Renal cortical epithelial cell (primary cell): ENCODE results near the gene NCAPG2. TPM values are rescaled to one million over a fixed set of nuclear protein-coding genes. Genes with fewer than 3 reads are reported as not detected.
A peak's percentile ranks its signal among the peaks of the same experiment; 100 is the strongest.

Experiments used
- DNase-seq: peaks from one replicate; pipeline ENCODE4 v3.0.0-alpha.2; 2011; ENCODE audit warnings: low read depth
- total RNA-seq: library from RNA; depleted of rRNA; stranded (reverse); fragments of >200 nt; gene quantifications from 2 replicates; pipeline ENCODE4 v1.2.3, GENCODE V29; 2014

Gene NCAPG2
- total RNA-seq: 6.1 and 17.5 TPM in 2 replicates

GRCh38 chr7:158704524-158705233 is at the start of gene NCAPG2:
Gene NCAPG2, minus strand, starts transcription at chr7:158704804. Its CDS starts 2,905 bp downstream, at chr7:158701899.
- peak; percentile 92 for DNase-seq

- no peak for DNase-seq
Measured at GRCh38 chr7:158753900-158754299, 49.3 kb upstream of the NCAPG2 start.

GRCh38 chr7:158751751-158752150 is 47.1 kb upstream of the NCAPG2 start:
- DNase-seq: no peak

GRCh38 chr7:158751199-158751598 is 46.6 kb upstream of the NCAPG2 start:
- no peak for DNase-seq

DNA sequence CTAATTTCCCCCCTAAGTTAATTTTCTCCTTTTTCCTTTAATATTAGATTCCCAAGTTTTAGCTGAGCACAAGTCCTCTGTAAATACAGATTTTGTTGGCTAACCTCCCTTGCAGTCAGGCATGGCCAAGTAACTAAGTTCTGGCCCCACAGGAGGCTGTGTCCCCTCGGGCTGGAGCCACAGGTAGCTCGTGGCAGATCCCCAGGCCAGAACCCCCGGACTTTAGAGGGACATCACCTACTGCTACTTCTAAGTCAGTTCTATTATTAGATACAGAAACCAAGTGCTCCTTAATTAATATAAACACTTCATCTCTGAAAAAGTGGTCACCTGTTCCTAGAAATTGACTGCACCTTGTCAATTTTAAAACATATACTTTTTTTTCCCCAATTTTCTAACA is 46.1 kb upstream of the NCAPG2 start:
- DNase-seq: no peak

- DNase-seq: no peak
Measured at GRCh38 chr7:158749396-158749795, 44.8 kb upstream of the NCAPG2 start.

GRCh38 chr7:158748335-158748734 is 43.7 kb upstream of the NCAPG2 start:
- no peak for DNase-seq

DNA sequence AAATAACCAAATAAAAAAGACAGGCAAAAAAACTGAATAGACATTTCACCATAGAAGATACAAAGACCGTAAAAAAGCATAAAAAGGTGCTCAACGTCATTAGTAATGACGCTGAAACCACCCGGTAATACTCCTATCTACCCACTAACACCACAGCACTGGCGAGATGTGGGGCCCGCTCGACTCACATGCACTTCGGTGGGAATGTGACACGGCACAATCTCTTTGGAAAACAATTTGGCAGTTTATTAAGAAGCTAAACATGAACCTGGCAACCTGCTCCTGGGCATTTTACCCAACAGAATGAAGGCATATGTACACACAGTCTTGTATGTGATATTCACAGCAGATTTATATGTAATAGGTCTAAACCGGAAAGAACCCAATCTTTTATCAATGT is 42.8 kb upstream of the NCAPG2 start:
- DNase-seq: no peak

GRCh38 chr7:158746957-158747356 is 42.4 kb upstream of the NCAPG2 start:
- DNase-seq: no peak

- DNase-seq: no peak
Measured at GRCh38 chr7:158745057-158745715, 40.6 kb upstream of the NCAPG2 start.

DNA sequence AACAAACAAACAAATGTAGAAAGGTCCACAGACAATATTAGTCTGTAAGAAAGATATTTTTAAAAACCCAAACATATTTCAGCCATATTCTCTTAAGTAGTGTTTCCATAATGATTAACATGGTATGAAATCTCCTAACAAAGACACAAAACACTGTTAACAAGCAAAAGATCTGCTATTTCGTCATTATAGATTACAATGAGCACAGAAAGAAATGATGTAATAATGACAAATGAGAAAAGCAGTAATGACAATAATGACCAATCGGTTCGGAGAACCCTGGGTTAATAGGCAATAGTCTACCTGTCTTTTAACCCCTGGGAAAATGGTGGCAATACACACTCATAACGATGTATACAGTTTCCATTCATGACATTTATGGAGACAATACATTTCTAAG is 39.5 kb upstream of the NCAPG2 start:
- DNase-seq: no peak

GRCh38 chr7:158743219-158743618 is 38.6 kb upstream of the NCAPG2 start:
- DNase-seq: no peak

DNA sequence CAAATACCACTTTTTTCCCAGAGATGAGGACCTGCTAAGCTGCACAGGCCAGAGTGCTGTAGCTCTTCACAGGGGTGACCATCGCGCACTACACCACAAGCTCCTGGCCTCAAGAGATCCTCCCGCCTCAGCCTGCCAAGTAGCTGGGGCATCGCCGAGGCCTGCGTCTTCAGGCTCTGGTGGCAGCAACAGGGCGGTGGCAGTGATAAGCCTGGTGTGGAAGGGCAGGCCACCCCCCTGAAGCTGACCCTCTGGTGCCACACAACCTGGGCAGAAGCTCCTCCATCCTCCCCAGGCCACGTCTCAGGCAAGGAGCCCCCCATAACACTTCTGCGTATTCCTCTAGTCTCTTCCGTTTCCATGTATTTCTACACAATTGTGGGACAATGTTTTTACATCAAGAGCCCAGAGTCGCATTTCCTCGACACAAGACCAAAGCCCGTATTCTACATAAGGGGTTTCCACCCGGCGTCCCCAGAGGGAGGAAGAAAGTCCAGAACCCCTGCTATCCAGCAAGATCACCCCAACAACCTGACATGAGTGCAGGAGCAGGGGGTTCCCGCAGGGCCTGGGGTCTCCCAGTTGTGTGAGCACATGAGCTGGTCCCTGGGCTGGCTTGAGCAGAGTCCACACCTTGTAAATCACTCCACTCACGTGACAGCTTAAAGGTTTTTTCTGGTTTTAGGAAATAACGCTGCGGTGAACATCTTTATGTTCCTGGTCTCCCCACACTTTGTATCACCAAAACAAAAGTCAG is 37.6 kb upstream of the NCAPG2 start:
- no peak for DNase-seq

- no peak for DNase-seq
Measured at GRCh38 chr7:158741294-158741666, 36.7 kb upstream of the NCAPG2 start.

GRCh38 chr7:158740657-158741293 is 36.2 kb upstream of the NCAPG2 start:
- peak; percentile 11 for DNase-seq

DNA sequence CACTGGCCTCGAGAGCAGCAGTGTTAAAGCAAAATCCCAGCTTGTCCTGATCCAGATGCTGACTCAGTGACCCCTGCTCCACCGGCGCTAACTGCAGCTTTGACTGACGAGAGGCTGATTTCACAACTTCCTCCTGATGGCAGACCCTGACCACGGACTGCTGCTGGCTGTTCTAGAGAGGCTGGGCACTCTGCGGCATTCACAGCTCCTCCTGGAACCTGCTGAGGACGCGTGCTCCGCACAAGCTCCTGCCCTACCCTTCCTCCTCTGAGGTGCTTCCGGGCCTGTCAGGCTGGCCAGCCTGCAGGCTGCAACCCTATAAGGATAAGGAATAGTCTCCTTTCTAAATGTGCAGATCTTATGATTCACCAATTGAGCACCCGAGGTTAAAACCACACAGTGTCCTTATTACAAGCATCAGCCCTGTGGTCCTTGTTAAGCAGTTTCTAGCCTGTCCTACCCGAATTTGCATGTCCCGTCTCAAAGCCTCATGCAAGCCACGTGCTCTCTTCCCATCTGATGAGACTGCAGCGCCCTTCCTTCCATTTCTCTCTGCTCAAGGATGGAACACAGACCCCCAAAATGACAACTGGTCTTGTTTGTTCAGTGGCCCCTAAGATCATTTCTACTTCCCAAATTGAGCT is 35.5 kb upstream of the NCAPG2 start:
- DNase-seq: peak; percentile 80

DNA sequence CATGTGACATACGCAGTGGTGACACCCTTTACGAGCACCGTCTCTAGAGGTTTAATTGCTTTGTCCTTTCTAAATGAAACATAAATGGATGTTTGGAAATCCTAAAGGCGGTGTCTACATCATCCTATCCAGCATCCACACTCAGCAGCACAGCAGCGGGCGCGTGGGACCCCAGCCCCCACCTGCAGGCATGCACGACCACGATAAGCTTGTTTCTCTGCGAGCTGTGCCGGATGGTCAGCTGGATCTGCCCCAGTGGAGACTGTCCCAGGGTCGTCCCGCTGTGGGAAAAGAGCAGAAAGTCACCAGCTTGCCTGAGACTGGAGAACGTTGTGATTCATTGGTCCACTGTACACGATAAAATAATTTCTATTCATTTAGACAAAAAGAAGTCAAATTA is 34.2 kb upstream of the NCAPG2 start:
- no peak for DNase-seq

- DNase-seq: no peak
Measured at GRCh38 chr7:158737064-158737695, 32.6 kb upstream of the NCAPG2 start.

- DNase-seq: no peak
Measured at GRCh38 chr7:158735935-158736334, 31.3 kb upstream of the NCAPG2 start.

- DNase-seq: no peak
Measured at GRCh38 chr7:158734861-158735260, 30.3 kb upstream of the NCAPG2 start.

GRCh38 chr7:158733775-158734494 is 29.3 kb upstream of the NCAPG2 start:
- no peak for DNase-seq
